Glutamatergic neuron (in vitro differentiated cells): ENCODE results near the gene HS3ST3B1. TPM values are rescaled to one million over a fixed set of nuclear protein-coding genes. Genes with fewer than 3 reads are reported as not detected.

Experiments
- DNase-seq: peaks from one replicate; pipeline ENCODE4 v3.0.0; 2022
- H3K27ac Mint-ChIP-seq: one replicate; pipeline ENCODE4 v1.8.0; 2020; ENCODE audit warnings: mild to moderate bottlenecking, mixed read lengths, inconsistent platforms; ENCODE audit not compliant: unreplicated experiment
- H3K27me3 Mint-ChIP-seq: one replicate; pipeline ENCODE4 v1.8.0; 2020; ENCODE audit warnings: mild to moderate bottlenecking, moderate library complexity, mixed read lengths, inconsistent platforms; ENCODE audit not compliant: unreplicated experiment
- H3K36me3 Mint-ChIP-seq: one replicate; pipeline ENCODE4 v1.8.0; 2020; ENCODE audit warnings: mild to moderate bottlenecking, mixed read lengths, inconsistent platforms; ENCODE audit not compliant: unreplicated experiment
- H3K4me1 Mint-ChIP-seq: one replicate; pipeline ENCODE4 v1.8.0; 2020; ENCODE audit warnings: mild to moderate bottlenecking, low read depth, mixed read lengths, inconsistent platforms; ENCODE audit not compliant: unreplicated experiment
- H3K4me3 Mint-ChIP-seq: one replicate; pipeline ENCODE4 v1.8.0; 2020; ENCODE audit warnings: mild to moderate bottlenecking, mixed read lengths, inconsistent platforms; ENCODE audit not compliant: unreplicated experiment
- H3K9me3 Mint-ChIP-seq: one replicate; pipeline ENCODE4 v1.8.0; 2020; ENCODE audit warnings: mild to moderate bottlenecking, moderate library complexity, mixed read lengths, inconsistent platforms; ENCODE audit not compliant: unreplicated experiment
- CTCF ChIP-seq: fragments of 200-600 bp; sonication (generic); IDR thresholded peaks from one replicate; pipeline ENCODE4 v1.5.0; 2021; ENCODE audit not compliant: partially characterized antibody, unreplicated experiment
- total RNA-seq: library from RNA; stranded (reverse); fragmentation: NEBNext Ultra II Directional; extraction: Animal tissue kit (Norgen Biotek cat#: 25700); gene quantifications from one replicate; pipeline ENCODE4 v1.2.1, GENCODE V29; 2021; ENCODE audit not compliant: unreplicated experiment

HS3ST3B1 gene
- total RNA-seq, 1 donor from 2014 or later, result 2.4 TPM

GRCh38 chr17:14317383-14317782 lies 16.5 kb downstream of the HS3ST3B1 start:
- TF ChIP-seq CTCF, result no peak
- peaks cover 6% of the 10 kb centered on the region for H3K36me3 Mint-ChIP-seq
- peaks cover 10% of the 10 kb centered on the region for H3K4me1 Mint-ChIP-seq
- H3K27ac Mint-ChIP-seq, result no peak overlapping the region
- DNase-seq, result no peak
- H3K27me3 Mint-ChIP-seq, result peaks cover 9% of the 10 kb centered on the region
- H3K9me3 Mint-ChIP-seq, result peaks cover 3% of the 10 kb centered on the region
- H3K4me3 Mint-ChIP-seq, result no peak overlapping the region

- peaks cover 7% of the 10 kb centered on the region for H3K27me3 Mint-ChIP-seq
- TF ChIP-seq CTCF, result no peak
- peaks cover 3% of the 10 kb centered on the region for H3K9me3 Mint-ChIP-seq
- DNase-seq, result no peak
- no peak overlapping the region for H3K27ac Mint-ChIP-seq
- H3K4me1 Mint-ChIP-seq, result peaks cover 10% of the 10 kb centered on the region
- H3K4me3 Mint-ChIP-seq, result no peak overlapping the region
- H3K36me3 Mint-ChIP-seq, result peaks cover 6% of the 10 kb centered on the region
Observed at GRCh38 chr17:14318109-14318917, 17.4 kb downstream of the HS3ST3B1 start.

- Mint-ChIP-seq H3K27ac (no peak overlapping the region), H3K27me3 (peaks cover 7% of the 10 kb centered on the region)
- no peak for TF ChIP-seq CTCF
Observed at GRCh38 chr17:14318918-14319205, 18.0 kb downstream of the HS3ST3B1 start.

GRCh38 chr17:14320098-14320497 lies 19.2 kb downstream of the HS3ST3B1 start:
- no peak for DNase-seq
- H3K4me3 Mint-ChIP-seq, result no peak overlapping the region
- H3K27me3 Mint-ChIP-seq, result peaks cover 3% of the 10 kb centered on the region
- H3K27ac Mint-ChIP-seq, result no peak overlapping the region
- H3K36me3 Mint-ChIP-seq, result no peaks in the 10 kb centered on the region
- H3K9me3 Mint-ChIP-seq, result no peaks in the 10 kb centered on the region
- H3K4me1 Mint-ChIP-seq, result peaks cover 12% of the 10 kb centered on the region
- TF ChIP-seq CTCF, result no peak

More at GRCh38 chr17:14318918-14319205, 18.0 kb downstream of the HS3ST3B1 start:
- no peak overlapping the region for H3K4me3 Mint-ChIP-seq
- H3K4me1 Mint-ChIP-seq, result peaks cover 10% of the 10 kb centered on the region
- peaks cover 6% of the 10 kb centered on the region for H3K36me3 Mint-ChIP-seq
- peaks cover 3% of the 10 kb centered on the region for H3K9me3 Mint-ChIP-seq
- DNase-seq, result no peak

- peaks cover 12% of the 10 kb centered on the region for H3K4me1 Mint-ChIP-seq
- no peak overlapping the region for H3K4me3 Mint-ChIP-seq
- TF ChIP-seq CTCF, result no peak
- H3K27ac Mint-ChIP-seq, result no peak overlapping the region
- no peaks in the 10 kb centered on the region for H3K9me3 Mint-ChIP-seq
- H3K27me3 Mint-ChIP-seq, result peaks cover 3% of the 10 kb centered on the region
- no peaks in the 10 kb centered on the region for H3K36me3 Mint-ChIP-seq
- no peak for DNase-seq
Observed at GRCh38 chr17:14320734-14321475, 20.0 kb downstream of the HS3ST3B1 start.
